K562 (cell line): ENCODE data around the gene TRIM33. TPM values are rescaled to one million over a fixed set of nuclear protein-coding genes. Genes with fewer than 3 reads are reported as not detected.

Experiments used
- CBFA2T3 ChIP-seq: fragments of 450-650 bp; IDR thresholded peaks from 2 replicates; pipeline ENCODE4 v1.6.1; 2017
- CBX1 ChIP-seq: sonication (generic); IDR thresholded peaks from 2 replicates; pipeline ENCODE4 v1.6.1; 2016; ENCODE audit warnings: antibody characterized with exemption, low read depth, mild to moderate bottlenecking
- EHMT2 ChIP-seq: fragments of 450-650 bp; IDR thresholded peaks from 2 replicates; pipeline ENCODE4 v1.6.1; 2018; ENCODE audit warnings: antibody characterized with exemption
- FOSL1 ChIP-seq: fragments of 200-800 bp; sonication (Bioruptor generic); conservative IDR thresholded peaks from 2 replicates; pipeline ENCODE4 v1.6.1; 2016; ENCODE audit warnings: missing genetic modification characterization, missing compliant biosample characterization
- HMBOX1 ChIP-seq: sonication (generic); IDR thresholded peaks from 2 replicates; pipeline ENCODE4 v1.6.1; 2016
- MYBL2 ChIP-seq, 2 experiments: fragments of 450-650 bp in 1 of 2; sonication (generic) in 1 of 2; formaldehyde crosslinking in 1 of 2; IDR thresholded peaks; 2 replicates each; pipeline versions ENCODE4 v1.6.1 to v1.8.1; 2017 to 2022; ENCODE audit warnings: borderline replicate concordance in 1 of 2, inconsistent platforms in 1 of 2, low read depth in 1 of 2, mild to moderate bottlenecking in 1 of 2, missing genetic modification reagents in 1 of 2, moderate library complexity in 1 of 2
- POLR2A ChIP-seq: fragments of 450-650 bp; conservative IDR thresholded peaks from 2 replicates; pipeline ENCODE4 v1.6.1; 2016
- SMAD3 ChIP-seq: fragments of 450-650 bp; formaldehyde crosslinking; conservative IDR thresholded peaks from 2 replicates; pipeline ENCODE4 v1.4.0; 2020; ENCODE audit warnings: mild to moderate bottlenecking
- SMARCC2 ChIP-seq: fragments of 450-650 bp; IDR thresholded peaks from 2 replicates; pipeline ENCODE4 v1.6.1; 2017; ENCODE audit warnings: antibody characterized with exemption, moderate library complexity, mild to moderate bottlenecking, low read depth
- TCF3 ChIP-seq: sonication (generic); formaldehyde crosslinking; IDR thresholded peaks from 2 replicates; pipeline ENCODE4 v1.4.0; 2020; ENCODE audit warnings: mild to moderate bottlenecking, missing genetic modification reagents
- THRB ChIP-seq: fragments of 450-650 bp; formaldehyde crosslinking; conservative IDR thresholded peaks from 2 replicates; pipeline ENCODE4 v1.4.0; 2022; ENCODE audit warnings: mild to moderate bottlenecking, missing genetic modification characterization
- ZNF407 ChIP-seq: fragments of 450-650 bp; IDR thresholded peaks from 2 replicates; pipeline ENCODE4 v1.6.1; 2016; ENCODE audit warnings: low read depth
- ZNF644 ChIP-seq: fragments of 200-800 bp; sonication (Bioruptor generic); IDR thresholded peaks from 2 replicates; pipeline ENCODE4 v1.6.1; 2016; ENCODE audit warnings: low read depth, missing genetic modification characterization, missing compliant biosample characterization
- polyA plus RNA-seq, 8 experiments: library from polyadenylated mRNA; depleted of rRNA in 4 of 8; stranded (reverse) in 5 of 8; unstranded in 3 of 8; fragments of >200 nt; fragmentation: Nextera tagmentation in 2 of 8; fragmentation: Illumina TruSeq in 1 of 8; extraction: Ambion mirVana in 2 of 8; extraction: Trizol in 1 of 8; gene quantifications; 2 replicates each; pipeline versions ENCODE4 v1.2.1 to v1.2.3, GENCODE V29; 2011 to 2014; ENCODE audit warnings: inconsistent platforms in 1 of 8, missing spikeins in 1 of 8
- total RNA-seq, 7 experiments: library from RNA; depleted of rRNA in 6 of 7; stranded (reverse); fragments of >200 nt in 6 of 7; fragmentation: Illumina TruSeq in 2 of 7; extraction: Trizol in 2 of 7; gene quantifications; 2 replicates each; pipeline versions ENCODE4 v1.2.1 to v1.2.3, GENCODE V29; 2011 to 2021; ENCODE audit warnings: low replicate concordance in 1 of 7
- TF ChIP-seq, protein P1 (sequence below), 2 experiments: fragments of 450-650 bp in 1 of 2; sonication (generic) in 1 of 2; formaldehyde crosslinking in 1 of 2; IDR thresholded peaks in 1 of 2; conservative IDR thresholded peaks in 1 of 2; 2 replicates each; pipeline versions ENCODE4 v1.6.1 to v1.8.1; 2016 to 2023; ENCODE audit warnings: mild to moderate bottlenecking in 2 of 2, moderate library complexity in 2 of 2, inconsistent platforms in 1 of 2, missing genetic modification reagents in 1 of 2
- TF ChIP-seq, protein P2 (sequence below): fragments of 450-650 bp; IDR thresholded peaks from 2 replicates; pipeline ENCODE4 v1.6.1; 2016

TRIM33 gene
- total and polyA plus RNA-seq, 9 of the 15 experiments (the other 6 are each of a cell fraction or from before 2014, with no cell fraction given): 9.3 to 58.4 (median 40.2) TPM

DNA sequence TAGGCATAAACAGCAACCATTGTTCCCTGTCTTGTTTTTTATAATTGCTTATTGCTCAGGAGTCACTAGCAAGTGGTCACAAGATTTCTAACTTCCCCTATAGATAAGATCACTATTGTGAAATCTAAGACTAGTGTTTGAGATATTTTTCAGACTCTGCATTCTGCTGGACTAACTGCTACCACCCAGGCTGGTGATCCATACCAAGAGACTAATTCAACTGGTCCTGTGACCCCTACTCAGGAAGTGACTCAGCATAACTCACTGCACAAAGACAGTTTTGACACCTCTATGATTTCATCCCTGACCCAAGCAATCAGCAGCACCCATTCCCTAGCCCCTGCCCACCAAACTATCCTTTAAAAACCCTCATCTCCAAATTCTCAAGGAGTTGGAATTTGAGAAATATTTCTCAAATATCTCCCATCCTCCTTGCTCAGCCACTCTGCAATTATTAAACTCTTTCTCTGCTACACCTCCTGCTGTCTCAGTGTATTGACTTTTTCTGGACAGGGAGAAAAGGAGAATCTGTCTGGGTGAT lies 52.7 kb downstream of the TRIM33 start (continued):
- TF ChIP-seq ZNF407: no peak
- TF ChIP-seq THRB (CRISPR knock-in tag): peak; percentile 45; the same call in 1 of the 2 replicates
- TF ChIP-seq, protein P1, sequence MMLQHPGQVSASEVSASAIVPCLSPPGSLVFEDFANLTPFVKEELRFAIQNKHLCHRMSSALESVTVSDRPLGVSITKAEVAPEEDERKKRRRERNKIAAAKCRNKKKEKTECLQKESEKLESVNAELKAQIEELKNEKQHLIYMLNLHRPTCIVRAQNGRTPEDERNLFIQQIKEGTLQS (IDR thresholded peaks at IDR 0.05): peak; percentile 85
- TF ChIP-seq, protein P1 (CRISPR knock-in tag; conservative IDR thresholded peaks at IDR 0.05): no peak
- peak; percentile 91 for TF ChIP-seq FOSL1 (tag)
- no peak for TF ChIP-seq SMAD3 (CRISPR knock-in tag)
- 0 out of 2 replicates have a peak, but pooled peaks have one; percentile 53 for TF ChIP-seq ZNF644 (tag)
- TF ChIP-seq HMBOX1: peak; percentile 98
- TF ChIP-seq MYBL2 (IDR thresholded peaks at IDR 0.05; ENCODE audit: low read depth): peak; percentile 39; the same call in 1 of the 2 replicates
- no peak for TF ChIP-seq MYBL2 (CRISPR knock-in tag; IDR thresholded peaks at IDR 0.05; ENCODE audit: borderline replicate concordance)
- TF ChIP-seq CBFA2T3: peak; percentile 18; the same call in 1 of the 2 replicates
- TF ChIP-seq TCF3 (CRISPR knock-in tag): no peak
- TF ChIP-seq POLR2A: no peak
- TF ChIP-seq CBX1: peak; percentile 68; the same call in 1 of the 2 replicates
- peak; percentile 64; the same call in 1 of the 2 replicates for TF ChIP-seq SMARCC2
- TF ChIP-seq EHMT2: peak; percentile 70; the same call in 1 of the 2 replicates
- TF ChIP-seq, protein P2, sequence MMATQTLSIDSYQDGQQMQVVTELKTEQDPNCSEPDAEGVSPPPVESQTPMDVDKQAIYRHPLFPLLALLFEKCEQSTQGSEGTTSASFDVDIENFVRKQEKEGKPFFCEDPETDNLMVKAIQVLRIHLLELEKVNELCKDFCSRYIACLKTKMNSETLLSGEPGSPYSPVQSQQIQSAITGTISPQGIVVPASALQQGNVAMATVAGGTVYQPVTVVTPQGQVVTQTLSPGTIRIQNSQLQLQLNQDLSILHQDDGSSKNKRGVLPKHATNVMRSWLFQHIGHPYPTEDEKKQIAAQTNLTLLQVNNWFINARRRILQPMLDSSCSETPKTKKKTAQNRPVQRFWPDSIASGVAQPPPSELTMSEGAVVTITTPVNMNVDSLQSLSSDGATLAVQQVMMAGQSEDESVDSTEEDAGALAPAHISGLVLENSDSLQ: peak; percentile 47; the same call in 1 of the 2 replicates
